IPS DF 19.7 (cell line): ENCODE measurements around the gene PCSK2.

Source experiments
- DNase-seq: peaks from one replicate; pipeline ENCODE4 v3.0.0-alpha.2; 2013; ENCODE audit warnings: low read depth, low spot score

The PCSK2 gene

GRCh38 chr20:17444091-17444490 is 217.3 kb downstream of the PCSK2 start:
- DNase-seq = no peak

- DNase-seq = no peak
Observed at GRCh38 chr20:17445543-17445942, 218.7 kb downstream of the PCSK2 start.

- no peak for DNase-seq
Observed at GRCh38 chr20:17446171-17446570, 219.3 kb downstream of the PCSK2 start.

GRCh38 chr20:17448071-17448470 is 221.2 kb downstream of the PCSK2 start:
- no peak for DNase-seq

GRCh38 chr20:17449031-17449430 is 222.2 kb downstream of the PCSK2 start:
- DNase-seq = no peak

GRCh38 chr20:17452441-17452840 is 225.6 kb downstream of the PCSK2 start:
- no peak for DNase-seq

GRCh38 chr20:17453592-17453991 is 226.8 kb downstream of the PCSK2 start:
- DNase-seq = no peak

- DNase-seq = no peak
Observed at GRCh38 chr20:17456279-17456678, 229.4 kb downstream of the PCSK2 start.

GRCh38 chr20:17457079-17457478 is 230.2 kb downstream of the PCSK2 start:
- no peak for DNase-seq

- DNase-seq = no peak
Observed at GRCh38 chr20:17457588-17458190, 230.8 kb downstream of the PCSK2 start.

GRCh38 chr20:17460119-17460518 is 233.3 kb downstream of the PCSK2 start:
- no peak for DNase-seq

GRCh38 chr20:17461941-17462340 is 235.1 kb downstream of the PCSK2 start:
- no peak for DNase-seq

- DNase-seq = no peak
Observed at GRCh38 chr20:17463711-17464110, 236.9 kb downstream of the PCSK2 start.

GRCh38 chr20:17465236-17465635 is 238.4 kb downstream of the PCSK2 start:
- no peak for DNase-seq

- no peak for DNase-seq
Observed at GRCh38 chr20:17466641-17467040, 239.8 kb downstream of the PCSK2 start.

GRCh38 chr20:17467120-17467655 is 240.3 kb downstream of the PCSK2 start:
- DNase-seq = no peak

GRCh38 chr20:17468073-17468840 is 241.4 kb downstream of the PCSK2 start:
- no peak for DNase-seq

- DNase-seq = no peak
Observed at GRCh38 chr20:17469246-17470030, 242.6 kb downstream of the PCSK2 start.

GRCh38 chr20:17470521-17470920 is 243.7 kb downstream of the PCSK2 start:
- no peak for DNase-seq

- no peak for DNase-seq
Observed at GRCh38 chr20:17470973-17471372, 244.1 kb downstream of the PCSK2 start.

- no peak for DNase-seq
Observed at GRCh38 chr20:17471606-17472187, 244.9 kb downstream of the PCSK2 start.

- DNase-seq = no peak
Observed at GRCh38 chr20:17473659-17474058, 246.8 kb downstream of the PCSK2 start.
